GDM1 (cell line): ENCODE results near the gene GDE1.

ENCODE experiments used
- DNase-seq: peaks from one replicate; lab custom pipeline; 2025; lab: John Stamatoyannopoulos, UW

Gene GDE1

GRCh38 chr16:19486051-19486450, 35.8 kb downstream of the GDE1 start:
- no peak for DNase-seq

GRCh38 chr16:19485611-19486010, 36.3 kb downstream of the GDE1 start:
- no peak for DNase-seq

DNA sequence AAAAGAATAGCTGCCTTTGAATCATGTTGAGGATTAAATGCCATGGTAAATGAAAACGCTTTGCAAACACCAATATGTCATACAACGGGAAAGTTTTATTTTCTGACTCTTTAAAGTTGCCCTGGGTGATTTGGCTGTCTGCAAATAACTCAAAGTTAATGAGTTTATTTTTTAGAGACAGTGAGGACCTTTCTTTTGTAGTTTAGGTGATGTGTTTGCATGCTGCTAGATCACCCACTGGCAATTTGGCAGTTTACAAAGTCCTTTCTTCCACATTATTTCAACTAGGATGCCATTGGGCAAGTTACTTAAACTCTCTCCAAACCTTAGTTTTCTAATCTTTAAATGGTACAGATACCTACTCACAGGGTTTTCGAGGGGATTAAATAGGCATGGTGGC, 37.8 kb downstream of the GDE1 start:
- DNase-seq: no peak

DNA sequence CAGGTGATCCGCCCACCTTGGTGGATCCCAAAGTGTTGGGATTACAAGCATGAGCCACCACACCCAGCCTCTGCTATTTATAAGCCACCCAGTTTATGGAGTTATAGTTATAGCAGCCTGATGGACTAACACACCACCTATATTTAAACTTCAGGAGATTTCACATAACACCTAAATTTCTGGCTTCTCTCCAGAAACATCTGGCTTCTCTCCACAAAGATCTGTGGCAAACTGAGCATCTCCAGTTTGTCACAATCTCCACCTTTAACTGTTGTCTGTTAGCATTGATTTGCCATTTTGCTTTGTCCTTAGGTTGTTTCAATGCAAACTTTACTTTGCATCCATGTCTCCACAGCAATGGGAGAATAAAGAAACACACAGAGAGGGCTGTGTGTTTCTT, 39.6 kb downstream of the GDE1 start:
- no peak for DNase-seq

DNA sequence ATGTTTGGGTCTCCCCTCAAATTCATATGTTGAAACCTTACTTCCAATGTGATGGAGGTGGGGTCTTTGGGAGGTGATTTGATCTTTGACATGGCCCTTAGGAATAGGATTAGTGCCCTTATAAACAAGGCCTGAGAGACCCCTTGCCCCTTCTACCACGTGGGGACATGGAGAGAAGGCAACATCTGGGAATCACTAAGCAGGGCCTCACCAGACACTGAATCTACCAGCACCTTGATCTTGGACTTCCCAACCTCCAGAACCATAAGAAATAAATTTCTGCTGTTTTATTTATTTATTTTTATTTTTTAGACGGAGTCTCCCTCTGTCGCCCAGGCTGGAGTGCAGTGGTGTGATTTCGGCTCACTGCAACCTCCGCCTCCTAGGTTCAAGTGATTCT, 40.1 kb downstream of the GDE1 start:
- no peak for DNase-seq

DNA sequence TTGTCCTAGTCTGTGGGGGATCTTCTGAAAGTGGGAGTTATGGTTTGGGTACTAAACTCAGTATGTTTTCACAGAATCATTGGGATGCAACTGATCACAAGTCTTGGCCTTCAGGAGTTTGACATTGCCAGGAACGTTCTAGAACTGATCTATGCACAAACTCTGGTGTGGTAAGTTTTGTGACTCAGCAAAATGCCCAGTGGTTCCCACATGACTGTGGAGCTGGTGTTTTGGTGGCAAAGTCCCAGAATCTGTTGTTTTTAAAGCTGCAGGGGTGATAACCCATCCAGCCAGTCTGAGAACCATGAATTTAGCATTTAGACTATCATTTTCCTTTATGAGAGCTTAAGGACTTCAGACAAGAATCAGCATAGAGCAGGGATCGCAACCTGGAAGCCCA, 40.6 kb downstream of the GDE1 start:
- DNase-seq: no peak

GRCh38 chr16:19479302-19479721, 42.6 kb downstream of the GDE1 start:
- no peak for DNase-seq

GRCh38 chr16:19478505-19478904, 43.4 kb downstream of the GDE1 start:
- DNase-seq: no peak

- DNase-seq: no peak
Measured at GRCh38 chr16:19474617-19475016, 47.3 kb downstream of the GDE1 start.

- DNase-seq: no peak
Measured at GRCh38 chr16:19472482-19472881, 49.4 kb downstream of the GDE1 start.

- no peak for DNase-seq
Measured at GRCh38 chr16:19468300-19468699, 53.6 kb downstream of the GDE1 start.

DNA sequence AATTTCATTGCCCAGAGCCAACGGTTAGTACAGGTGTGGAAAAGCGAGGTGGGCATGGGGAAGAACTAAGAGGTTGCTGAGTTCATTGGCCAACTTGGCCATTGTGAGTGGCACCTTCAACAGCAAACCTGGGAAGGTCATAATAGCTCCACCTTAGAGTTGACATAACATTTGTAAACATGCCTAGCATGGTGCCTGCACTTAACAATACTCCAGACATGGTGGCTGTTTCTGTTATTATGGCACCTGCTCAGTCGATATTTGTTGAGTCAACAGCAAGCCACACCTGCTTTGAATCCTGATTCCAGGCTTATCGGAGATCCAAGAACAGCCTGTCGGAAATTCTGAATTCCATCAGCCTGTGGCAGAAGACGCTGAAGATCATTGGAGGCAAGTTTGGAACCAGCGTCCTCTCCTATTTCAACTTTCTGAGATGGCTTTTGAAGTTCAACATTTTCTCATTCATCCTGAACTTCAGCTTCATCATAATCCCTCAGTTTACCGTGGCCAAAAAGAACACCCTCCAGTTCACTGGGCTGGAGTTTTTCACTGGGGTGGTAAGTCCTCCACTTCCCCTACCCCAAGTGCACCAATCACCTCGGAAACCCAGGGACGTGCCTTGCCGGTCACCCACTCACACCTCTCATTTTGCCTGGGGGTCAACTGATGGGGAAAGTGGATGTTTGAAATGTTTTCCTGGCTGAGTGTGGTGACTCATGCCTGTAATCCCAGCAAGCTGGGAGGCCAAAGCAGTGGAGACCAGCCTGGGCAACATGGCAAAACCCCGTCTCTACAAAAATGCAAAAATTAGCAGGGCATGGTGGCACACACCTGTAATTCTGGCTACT, 58.2 kb downstream of the GDE1 start:
- no peak for DNase-seq

DNA sequence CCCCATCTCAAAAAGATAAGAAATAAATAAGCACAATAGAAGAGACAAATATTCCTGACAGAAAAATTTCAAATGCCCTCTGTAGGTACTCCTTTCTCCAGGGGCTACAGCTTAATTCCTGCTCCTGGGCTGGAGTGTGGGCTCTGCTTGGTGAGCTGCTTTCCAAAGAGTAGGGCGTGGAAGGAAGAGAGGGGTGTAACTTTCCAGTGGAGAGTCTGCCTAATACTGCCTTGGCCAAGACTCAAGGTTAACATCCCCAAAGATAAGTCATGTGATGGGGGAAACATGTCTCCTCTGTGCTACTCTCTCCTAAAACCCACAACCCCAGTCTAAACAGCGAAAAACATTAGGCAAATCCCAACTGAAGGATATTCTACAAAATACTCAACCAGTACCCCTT, 61.5 kb downstream of the GDE1 start:
- DNase-seq: no peak

DNA sequence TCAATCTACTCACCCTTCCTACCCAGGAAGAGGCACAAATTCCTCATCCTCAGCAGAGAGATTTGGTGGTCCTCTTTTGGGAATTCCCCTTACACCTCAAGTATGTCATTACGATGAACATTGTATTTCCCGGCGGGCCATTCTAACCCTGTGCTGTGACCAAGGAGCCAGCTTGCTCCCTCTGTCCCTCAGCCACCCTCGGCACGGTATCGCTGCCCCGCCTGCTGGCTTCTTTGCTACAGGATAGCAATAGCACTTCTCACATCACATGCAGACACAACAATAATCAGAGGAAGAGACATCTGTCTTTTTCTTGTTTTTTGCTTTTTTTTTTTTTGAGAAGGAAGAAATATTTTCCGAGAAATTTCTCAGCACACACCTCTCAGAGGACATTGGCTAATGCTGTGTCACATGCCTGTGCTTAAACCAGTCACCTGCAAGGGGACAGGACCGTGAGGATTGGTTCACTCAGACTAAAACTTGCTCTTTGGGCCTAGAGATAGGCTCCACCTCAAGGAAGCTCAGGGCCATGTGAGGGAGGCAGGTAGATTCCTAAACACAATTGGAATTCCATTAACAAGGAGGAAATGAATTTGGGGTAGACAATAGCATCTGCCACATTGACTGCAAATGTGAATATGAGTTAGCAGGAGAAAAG, 63.0 kb downstream of the GDE1 start:
- DNase-seq: no peak
